Osteocyte (in vitro differentiated cells): Measurements from ENCODE around the gene SUCLG2. TPM values are rescaled to one million over a fixed set of nuclear protein-coding genes. Genes with fewer than 3 reads are reported as not detected.

Source experiments
- DNase-seq: peaks from one replicate; pipeline ENCODE4 v3.0.0; 2021; ENCODE audit warnings: mixed read lengths; ENCODE audit not compliant: unreplicated experiment; ENCODE audit errors: extremely low spot score
- H3K27ac Mint-ChIP-seq: one replicate; pipeline ENCODE4 v1.8.0; 2021; ENCODE audit warnings: mild to moderate bottlenecking, mixed read lengths; ENCODE audit not compliant: unreplicated experiment
- H3K27me3 Mint-ChIP-seq: one replicate; pipeline ENCODE4 v1.8.0; 2021; ENCODE audit warnings: mixed read lengths; ENCODE audit not compliant: unreplicated experiment
- H3K36me3 Mint-ChIP-seq: one replicate; pipeline ENCODE4 v1.8.0; 2021; ENCODE audit warnings: mixed read lengths; ENCODE audit not compliant: unreplicated experiment
- H3K4me1 Mint-ChIP-seq: one replicate; pipeline ENCODE4 v1.8.0; 2021; ENCODE audit warnings: mixed read lengths; ENCODE audit not compliant: unreplicated experiment
- H3K4me3 Mint-ChIP-seq: one replicate; pipeline ENCODE4 v1.8.0; 2021; ENCODE audit warnings: mild to moderate bottlenecking, moderate library complexity, mixed read lengths; ENCODE audit not compliant: unreplicated experiment
- H3K9me3 Mint-ChIP-seq: one replicate; pipeline ENCODE4 v1.8.0; 2021; ENCODE audit warnings: mixed read lengths; ENCODE audit not compliant: unreplicated experiment
- CTCF ChIP-seq: fragments of 200-600 bp; sonication (generic); IDR thresholded peaks from 2 replicates; pipeline ENCODE4 v1.5.0; 2021; ENCODE audit warnings: antibody characterized with exemption, mild to moderate bottlenecking, moderate library complexity
- total RNA-seq: library from RNA; stranded (reverse); gene quantifications from 2 replicates; pipeline ENCODE4 v1.2.1, GENCODE V29; 2021

Gene SUCLG2
- total RNA-seq, 1 donor from 2014 or later, result 32.1 TPM

DNA sequence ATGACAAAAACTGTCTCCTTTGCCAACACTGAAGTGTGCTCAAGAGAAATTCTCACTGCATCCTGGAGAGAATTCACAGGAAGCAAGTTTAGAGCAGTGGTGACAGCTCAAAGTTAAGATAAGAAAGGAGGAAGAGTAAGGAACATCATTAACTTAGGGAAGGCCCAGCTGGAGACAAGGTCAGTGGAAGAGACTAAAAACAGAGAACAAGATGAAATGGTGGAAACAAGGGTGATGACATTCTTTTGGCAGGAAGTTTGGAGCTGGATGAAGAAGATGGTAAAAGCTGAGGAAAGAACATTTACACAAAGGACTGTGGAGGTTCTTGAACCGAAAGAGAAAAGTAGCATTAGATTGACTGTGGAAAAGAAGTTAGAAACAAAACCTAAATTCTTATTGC is 6.7 kb upstream of the SUCLG2 start:
- H3K36me3 Mint-ChIP-seq, result no peaks in the 10 kb centered on the region
- H3K27me3 Mint-ChIP-seq, result no peaks in the 10 kb centered on the region
- H3K27ac Mint-ChIP-seq, result no peak overlapping the region
- no peak for TF ChIP-seq CTCF
- DNase-seq, result no peak
- H3K9me3 Mint-ChIP-seq, result no peaks in the 10 kb centered on the region
- no peaks in the 10 kb centered on the region for H3K4me1 Mint-ChIP-seq
- H3K4me3 Mint-ChIP-seq, result no peak overlapping the region

DNA sequence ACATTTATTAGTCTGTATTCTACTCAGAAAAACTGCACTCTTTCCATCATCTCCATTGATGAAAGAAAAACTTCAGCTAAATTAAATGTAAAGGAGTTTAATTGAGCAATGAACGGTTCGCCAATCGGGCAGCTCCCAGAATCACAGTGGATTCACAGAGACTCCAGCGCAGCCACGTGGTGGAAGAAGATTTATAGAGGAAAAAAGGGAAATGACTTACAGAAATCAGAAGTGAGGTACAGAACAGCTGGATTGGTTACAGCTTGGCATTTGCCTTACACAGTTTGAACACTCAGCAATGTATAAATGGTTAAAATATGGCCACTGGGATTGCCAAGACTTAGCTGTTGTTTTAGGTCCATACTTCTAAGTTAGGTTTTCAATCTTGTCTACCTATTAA is 2.8 kb upstream of the SUCLG2 start:
- Mint-ChIP-seq H3K27me3 (no peaks in the 10 kb centered on the region), H3K27ac (no peak overlapping the region), H3K9me3 (no peaks in the 10 kb centered on the region), H3K4me3 (no peak overlapping the region), H3K36me3 (no peaks in the 10 kb centered on the region), H3K4me1 (peaks cover 15% of the 10 kb centered on the region)
- DNase-seq, result no peak
- TF ChIP-seq CTCF, result no peak

GRCh38 chr3:67656614-67657013 is 2.2 kb upstream of the SUCLG2 start:
- Mint-ChIP-seq H3K4me3 (no peak overlapping the region), H3K36me3 (no peaks in the 10 kb centered on the region), H3K4me1 (peaks cover 19% of the 10 kb centered on the region), H3K9me3 (no peaks in the 10 kb centered on the region), H3K27me3 (no peaks in the 10 kb centered on the region), H3K27ac (no peak overlapping the region)
- TF ChIP-seq CTCF, result no peak
- no peak for DNase-seq

DNA sequence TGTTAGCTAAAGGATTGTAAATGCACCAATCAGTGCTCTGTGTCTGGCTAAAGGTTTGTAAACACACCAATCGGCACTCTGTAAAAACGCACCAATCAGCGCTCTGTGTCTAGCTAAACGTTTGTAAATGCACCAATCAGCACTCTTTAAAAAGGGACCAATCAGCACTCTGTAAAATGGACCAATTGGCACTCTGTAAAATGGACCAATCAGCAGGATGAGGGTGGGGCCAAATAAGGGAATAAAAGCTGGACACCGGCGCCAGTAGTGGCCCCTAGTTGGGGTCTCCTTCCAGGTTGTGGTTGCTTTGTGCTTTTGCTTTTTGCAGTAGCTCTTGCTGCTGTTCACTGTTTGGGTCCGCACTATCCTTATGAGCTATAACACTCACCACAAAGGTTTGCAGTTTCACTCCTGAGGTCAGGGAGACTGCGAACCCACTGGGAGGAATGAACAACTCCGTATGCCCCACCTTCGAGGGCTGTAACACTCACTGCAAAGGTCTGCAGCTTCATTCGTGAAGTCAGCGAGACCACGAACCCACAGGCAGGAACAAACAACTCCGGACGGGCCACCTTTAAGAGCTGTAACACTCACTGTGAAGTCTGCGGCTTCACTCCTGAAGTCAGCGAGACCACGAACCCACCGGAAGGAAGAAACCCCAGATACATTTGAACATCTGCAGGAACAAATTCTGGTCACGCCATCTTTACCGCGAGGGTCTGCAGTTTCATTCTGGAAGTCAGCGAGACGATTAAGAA is 1.1 kb upstream of the SUCLG2 start:
- no peaks in the 10 kb centered on the region for H3K9me3 Mint-ChIP-seq
- no peak for DNase-seq
- no peak for TF ChIP-seq CTCF
- peaks cover 19% of the 10 kb centered on the region for H3K4me1 Mint-ChIP-seq
- no peaks in the 10 kb centered on the region for H3K27me3 Mint-ChIP-seq
- H3K27ac Mint-ChIP-seq, result peak overlapping the region; percentile 92
- no peaks in the 10 kb centered on the region for H3K36me3 Mint-ChIP-seq
- H3K4me3 Mint-ChIP-seq, result peak overlapping the region; percentile 79

- Mint-ChIP-seq H3K4me1 (peaks cover 19% of the 10 kb centered on the region), H3K36me3 (no peaks in the 10 kb centered on the region), H3K4me3 (peak overlapping the region; percentile 79), H3K27me3 (no peaks in the 10 kb centered on the region), H3K9me3 (no peaks in the 10 kb centered on the region), H3K27ac (peak overlapping the region; percentile 92)
- TF ChIP-seq CTCF, result no peak
- DNase-seq, result no peak
Observed at GRCh38 chr3:67654844-67655177, 399 bp upstream of the SUCLG2 start.
